Renal cortex interstitium (tissue), 15 donors: ENCODE data around the gene GRAMD2A. TPM values are rescaled to one million over a fixed set of nuclear protein-coding genes. Genes with fewer than 3 reads are reported as not detected.

ENCODE experiments used
- DNase-seq, 11 donors: peaks; one replicate each; pipeline ENCODE4 v3.0.0-alpha.2; 2013; ENCODE audit warnings: low read depth in 9 of 11, low spot score in 4 of 11; ENCODE audit errors: extremely low read depth in 1 of 11
- long read RNA-seq, 16 experiments: transcript quantifications; one replicate each; lab custom pipeline, GENCODE V29; 2026
- polyA plus RNA-seq, 3 donors: library from polyadenylated mRNA; unstranded; fragments of 120-200 nt; gene quantifications; one replicate each; pipeline ENCODE4 v1.2.1, GENCODE V29; 2013; ENCODE audit not compliant: insufficient read length in 3 of 3

GRAMD2A gene
- polyA plus RNA-seq = 10 to 100 TPM in 1 of 3 donors, 1 to 10 TPM in 2; 7.0 to 15.4 (median 8.7) TPM
- long read RNA-seq, donor 1 = 0 reads
- long read RNA-seq, donor 2 = 0 reads
- long read RNA-seq, donor 3, partial matches to known transcripts = 12 of 12 reads
- long read RNA-seq, donor 3, other reads (novel, unspliced or antisense) = 0 of 12 reads
- long read RNA-seq, donor 4 = 0 reads
- long read RNA-seq, donor 5 = 0 reads
- long read RNA-seq, donor 6, partial matches to known transcripts = 0 of 1 reads
- long read RNA-seq, donor 6, other reads (novel, unspliced or antisense) = 0 of 1 reads
- long read RNA-seq, donor 7 = 0 reads
- long read RNA-seq, donor 8 = 0 reads
- long read RNA-seq, donor 9 = 0 reads
- long read RNA-seq, donor 10 = 0 reads
- long read RNA-seq, donor 11, partial matches to known transcripts = 0 of 1 reads
- long read RNA-seq, donor 11, other reads (novel, unspliced or antisense) = 0 of 1 reads
- long read RNA-seq, donor 12, partial matches to known transcripts = 0 of 1 reads
- long read RNA-seq, donor 12, other reads (novel, unspliced or antisense) = 0 of 1 reads
- long read RNA-seq, donor 13 = 0 reads
- long read RNA-seq, donor 14 = 0 reads
- long read RNA-seq, donor 15 = 0 reads
- long read RNA-seq, donor 16, partial matches to known transcripts = 7 of 7 reads
- long read RNA-seq, donor 16, other reads (novel, unspliced or antisense) = 0 of 7 reads

GRCh38 chr15:72197460-72198355 lies at the start of gene GRAMD2A:
TSS of gene GRAMD2A (minus strand) at chr15:72197787.
- DNase-seq = peak in 2 of 11 donors; percentile 22 to 39

DNA sequence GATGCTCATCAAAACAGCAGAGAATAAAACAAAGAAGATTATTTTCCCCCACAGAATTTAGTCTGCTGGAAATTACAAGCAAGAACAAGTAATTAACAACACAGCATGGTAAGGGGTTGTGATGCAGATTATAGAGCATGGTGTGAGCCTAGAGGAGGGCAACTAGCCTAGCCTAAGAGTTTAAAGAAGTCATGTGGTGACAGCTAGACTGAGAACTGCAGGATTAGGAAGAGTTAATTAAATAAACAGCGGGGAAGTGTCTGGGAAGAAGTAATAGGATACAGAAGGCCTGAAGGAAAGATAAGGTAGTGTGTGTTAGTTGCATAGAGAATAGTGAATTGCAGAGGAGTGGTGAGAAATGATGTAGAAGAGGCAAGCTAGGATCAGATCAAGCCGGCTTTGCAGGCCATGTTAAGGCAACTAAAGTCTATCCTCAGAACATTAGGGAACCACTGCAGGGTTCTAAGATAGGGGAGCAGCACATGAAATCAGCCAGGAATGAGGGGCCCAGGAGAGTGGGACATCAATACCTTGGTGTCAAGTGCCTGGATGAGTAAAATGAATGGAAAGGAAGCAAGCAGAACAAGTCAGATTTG lies 45.3 kb upstream of the GRAMD2A start:
- no peak for DNase-seq

DNA sequence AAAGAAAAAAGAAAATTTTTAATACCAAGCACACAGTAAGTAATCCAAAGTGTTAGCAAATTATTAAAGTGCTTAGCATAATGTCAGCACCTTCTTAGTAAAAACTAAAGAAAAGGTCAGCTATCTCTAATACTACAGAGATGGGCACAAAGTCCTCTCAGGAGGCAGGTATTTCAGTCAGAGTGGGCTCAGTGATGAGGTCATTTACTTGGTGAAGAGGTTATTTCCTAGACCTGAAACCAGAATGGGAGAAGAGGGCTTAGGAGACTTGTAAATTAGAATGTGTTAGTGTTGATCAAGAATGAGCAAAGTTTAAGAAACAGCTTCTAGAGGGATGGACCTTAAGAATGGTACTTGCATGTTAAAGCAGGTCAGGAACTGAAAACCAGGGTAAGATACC lies 42.1 kb upstream of the GRAMD2A start:
- DNase-seq = no peak

- no peak for DNase-seq
Observed at GRCh38 chr15:72238586-72238985, 41.0 kb upstream of the GRAMD2A start.

DNA sequence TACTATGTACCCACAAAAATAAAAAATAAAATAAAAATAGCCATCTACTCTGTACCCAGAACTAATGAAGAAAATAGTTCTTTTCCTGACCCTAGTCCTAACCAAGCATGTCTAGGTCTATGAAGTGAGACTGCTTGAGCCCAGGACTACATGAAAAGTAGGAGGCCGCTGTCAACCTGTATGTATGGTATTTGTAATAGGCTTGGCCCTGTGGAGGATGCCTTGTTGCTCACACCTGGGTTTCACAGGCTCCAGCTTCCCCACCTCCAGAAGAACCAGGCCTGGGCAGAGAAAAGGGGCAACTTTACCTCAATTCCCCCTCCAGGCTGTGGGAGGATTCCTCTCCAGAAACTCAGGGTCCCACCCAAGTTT lies 40.3 kb upstream of the GRAMD2A start:
- DNase-seq = no peak

- no peak for DNase-seq
Observed at GRCh38 chr15:72237029-72237852, 39.7 kb upstream of the GRAMD2A start.

DNA sequence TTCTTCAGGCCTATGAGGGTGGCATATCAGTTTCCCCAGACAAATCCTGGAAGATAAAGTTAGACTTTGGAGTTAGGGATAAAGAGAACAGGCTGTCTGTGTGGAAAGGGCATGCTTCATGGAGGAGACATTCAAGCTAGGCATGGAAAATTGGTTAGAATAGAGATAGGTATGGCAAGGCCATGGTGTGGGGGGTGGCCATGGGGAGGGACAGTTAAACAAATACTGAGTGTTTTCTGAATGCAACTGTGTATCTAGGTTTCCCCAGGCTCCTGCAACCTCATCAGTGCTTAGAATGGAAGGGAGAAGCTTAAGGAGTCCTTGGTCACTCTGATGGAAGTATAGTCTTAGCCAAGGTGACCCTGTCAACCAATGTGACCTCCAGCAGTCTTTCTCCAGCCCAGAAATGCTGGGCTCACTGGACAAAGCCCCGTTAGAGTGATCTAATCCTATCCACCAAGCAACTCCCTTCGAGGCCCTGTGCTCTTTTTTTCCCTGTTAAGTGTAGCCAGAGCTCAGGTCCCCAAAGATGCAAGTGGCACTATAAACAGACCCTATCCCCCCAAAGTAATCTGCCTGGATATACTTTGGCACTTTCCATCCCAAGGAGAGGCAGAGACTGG lies 38.9 kb upstream of the GRAMD2A start:
- no peak for DNase-seq

- no peak for DNase-seq
Observed at GRCh38 chr15:72235298-72235697, 37.7 kb upstream of the GRAMD2A start.

GRCh38 chr15:72233769-72234168 lies 36.2 kb upstream of the GRAMD2A start:
- DNase-seq = no peak

- peak in 1 of 11 donors; percentile 21 for DNase-seq
Observed at GRCh38 chr15:72231833-72232478, 34.4 kb upstream of the GRAMD2A start.

GRCh38 chr15:72231066-72231832 lies 33.7 kb upstream of the GRAMD2A start, which contains the start of gene PKM:
TSS of gene PKM (minus strand) at chr15:72231190. CDS start at chr15:72219097, 12,093 bp downstream.
- peak; percentile 88 to 97 (median 94) for DNase-seq

DNA sequence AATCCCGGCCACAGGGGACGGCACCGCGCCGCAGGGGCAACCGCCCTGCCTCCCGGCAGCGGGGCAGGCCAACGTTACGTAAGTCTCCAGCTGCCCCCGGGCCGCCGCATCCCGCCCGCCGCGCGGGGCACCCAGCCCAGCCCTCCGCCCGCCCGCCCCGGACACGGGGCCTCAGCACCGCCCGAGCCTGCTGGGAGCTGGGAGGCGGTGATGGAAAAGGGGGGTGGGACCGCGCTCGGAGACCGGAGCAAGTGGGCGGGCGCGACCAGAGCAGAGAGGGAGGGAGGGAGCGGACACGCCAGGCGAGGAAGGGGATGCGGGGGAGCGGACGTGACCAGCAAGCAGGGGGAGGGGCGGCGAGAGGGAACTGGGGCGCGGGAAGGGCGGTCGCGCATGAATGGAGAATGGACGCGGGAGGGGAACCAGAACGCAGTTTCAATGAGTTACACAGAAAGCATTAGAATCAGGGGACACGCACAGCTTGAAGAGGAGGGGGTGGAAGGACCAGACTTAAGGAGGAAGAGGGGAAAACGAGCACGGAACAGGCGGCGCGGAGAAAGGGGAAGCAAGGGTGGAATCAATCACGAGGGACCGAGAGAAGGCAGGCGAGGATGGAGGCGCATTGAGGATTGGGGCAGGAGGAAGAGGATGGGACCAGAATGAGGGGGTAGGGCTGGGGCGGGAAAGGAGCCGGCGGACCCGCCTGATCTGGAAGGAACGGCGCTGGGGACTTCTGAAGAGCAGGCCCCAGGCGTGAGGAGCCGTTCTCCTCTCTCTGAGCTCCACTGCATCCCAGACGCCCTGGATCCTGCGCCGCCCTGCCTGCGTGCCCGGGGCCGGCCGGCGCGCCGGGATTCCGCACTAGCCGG lies 32.8 kb upstream of the GRAMD2A start:
- DNase-seq = peak; percentile 74 to 94 (median 91)

DNA sequence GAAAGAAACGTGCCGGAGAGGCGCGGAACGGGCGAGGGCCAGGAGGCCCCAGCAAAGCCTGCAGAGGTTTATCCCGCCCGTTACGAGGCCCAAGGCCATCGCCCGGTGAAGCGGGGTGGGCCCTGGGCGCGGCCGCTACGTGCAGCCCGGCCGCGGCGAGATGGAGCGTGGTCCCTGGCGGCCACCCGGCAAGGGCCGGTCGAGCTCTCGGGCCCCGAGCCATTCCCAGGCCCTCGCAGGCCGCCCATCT lies 32.3 kb upstream of the GRAMD2A start:
- peak in 2 of 11 donors; percentile 9 to 22 for DNase-seq

DNA sequence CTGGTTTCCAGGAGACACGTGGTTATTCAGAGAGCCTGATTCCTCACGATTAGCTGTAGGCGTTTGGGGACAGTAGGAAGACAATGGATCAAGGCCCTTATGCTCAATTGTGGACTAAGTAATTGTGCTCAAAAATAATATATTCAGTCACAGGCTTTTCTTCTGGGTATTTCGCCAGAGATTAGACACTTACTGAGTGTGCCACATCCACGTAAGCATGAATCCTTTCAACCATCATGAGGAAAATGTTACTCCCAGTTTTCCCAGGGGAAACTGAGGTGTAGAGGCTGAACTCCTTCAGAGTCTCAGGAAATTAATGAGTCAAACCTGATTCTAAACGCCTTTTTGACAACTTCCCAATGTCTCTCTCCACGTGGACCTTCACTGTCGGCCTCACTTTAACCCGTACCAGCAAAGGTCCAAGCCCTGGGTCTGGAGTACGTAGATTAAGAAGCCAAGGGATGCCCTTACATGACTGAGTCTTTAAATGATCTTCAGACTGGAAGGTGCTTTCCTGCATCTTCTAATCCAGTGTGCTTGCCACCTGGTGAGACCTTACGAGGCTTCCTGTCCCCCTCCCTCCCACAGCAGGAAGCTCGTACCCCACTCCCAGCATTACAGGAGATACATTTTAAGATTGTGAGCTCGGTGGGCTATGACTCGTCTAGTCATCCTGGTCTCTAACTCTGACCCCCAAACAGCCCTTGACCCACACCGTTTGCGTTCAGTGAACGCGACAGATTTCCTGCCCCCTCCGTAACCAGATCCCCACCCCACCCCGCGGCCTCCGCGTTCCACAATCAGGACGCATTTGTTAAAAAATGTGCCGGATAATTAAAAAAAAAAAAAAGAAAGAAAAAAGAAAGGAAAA lies 31.7 kb upstream of the GRAMD2A start:
- peak in 1 of 11 donors; percentile 15 for DNase-seq

- DNase-seq = no peak
Observed at GRCh38 chr15:72227720-72228119, 30.1 kb upstream of the GRAMD2A start.
